OCI-LY7 (cell line): ENCODE data around the gene LYPD8. TPM values are rescaled to one million over a fixed set of nuclear protein-coding genes. Genes with fewer than 3 reads are reported as not detected.

Source experiments
- BruUV-seq: library from RNA; stranded (reverse); fragments of 400-500 nt; replicated peaks from 2 replicates; lab custom pipeline; 2021; lab: Mats Ljungman, UMichigan
- CTCF ChIA-PET: fragments of 300-600 bp; sonication (Branson Sonifier 250); formaldehyde crosslinking; loops from one replicate; lab custom pipeline; 2022; ENCODE audit warnings: antibody characterized with exemption; ENCODE audit not compliant: unreplicated experiment; lab: Charles Lee
- POLR2A ChIA-PET: fragments of 300-600 bp; sonication (Branson Sonifier 250); formaldehyde crosslinking; loops from one replicate; lab custom pipeline; 2022; ENCODE audit warnings: antibody characterized with exemption; lab: Charles Lee
- DNase-seq: peaks from one replicate; pipeline ENCODE4 v3.0.0-alpha.2; 2015; ENCODE audit warnings: low spot score
- H2AFZ ChIP-seq: fragments of 200-600 bp; sonication (generic), shearing (Covaris generic); 2 replicates; pipeline ENCODE4 v1.6.1; 2014; ENCODE audit warnings: mild to moderate bottlenecking, antibody characterized with exemption, low read length, moderate library complexity
- H3K27ac ChIP-seq: fragments of 200-600 bp; sonication (generic); 2 replicates; pipeline ENCODE4 v1.5.1; 2014; ENCODE audit warnings: mixed run types, low read depth, mild to moderate bottlenecking, moderate library complexity, low read length, inconsistent platforms; ENCODE audit not compliant: poor library complexity, severe bottlenecking
- H3K36me3 ChIP-seq: fragments of 200-600 bp; sonication (generic); 2 replicates; pipeline ENCODE4 v1.6.1; 2014; ENCODE audit warnings: mild to moderate bottlenecking, antibody characterized with exemption, low read length, moderate library complexity, mixed read lengths; ENCODE audit not compliant: insufficient read depth
- H3K4me1 ChIP-seq: fragments of 200-600 bp; sonication (generic); 2 replicates; pipeline ENCODE4 v1.5.1; 2014; ENCODE audit warnings: mild to moderate bottlenecking, low read length; ENCODE audit not compliant: insufficient read depth, poor library complexity, severe bottlenecking
- H3K4me2 ChIP-seq: fragments of 200-600 bp; sonication (generic); 2 replicates; pipeline ENCODE4 v1.6.1; 2014; ENCODE audit warnings: mild to moderate bottlenecking, low read length
- H3K4me3 ChIP-seq: fragments of 200-600 bp; sonication (generic); 2 replicates; pipeline ENCODE4 v1.5.1; 2014; ENCODE audit warnings: mild to moderate bottlenecking, low read depth, low read length; ENCODE audit not compliant: poor library complexity, severe bottlenecking
- H3K79me2 ChIP-seq: fragments of 200-600 bp; sonication (generic); 2 replicates; pipeline ENCODE4 v1.6.1; 2016; ENCODE audit warnings: low read depth, mild to moderate bottlenecking, low read length, moderate library complexity, mixed read lengths; ENCODE audit not compliant: insufficient read depth
- H3K9me2 ChIP-seq: fragments of 200-600 bp; sonication (generic); 2 replicates; pipeline ENCODE4 v1.6.1; 2016; ENCODE audit warnings: mild to moderate bottlenecking, low read length, mixed read lengths; ENCODE audit not compliant: insufficient read depth
- H3K9me3 ChIP-seq: fragments of 200-600 bp; sonication (generic); 2 replicates; pipeline ENCODE4 v1.6.1; 2014; ENCODE audit warnings: mild to moderate bottlenecking, mixed run types, low read length, mixed read lengths
- H4K20me1 ChIP-seq: fragments of 200-600 bp; sonication (generic); 2 replicates; pipeline ENCODE4 v1.6.1; 2014; ENCODE audit warnings: mild to moderate bottlenecking, antibody characterized with exemption, low read length, moderate library complexity, mixed read lengths; ENCODE audit not compliant: insufficient read depth
- CTCF ChIP-seq: fragments of 200-600 bp; sonication (generic); conservative IDR thresholded peaks from 2 replicates; pipeline ENCODE4 v1.5.1; 2014; ENCODE audit warnings: mild to moderate bottlenecking, antibody characterized with exemption, low read length, moderate library complexity, mixed read lengths
- EZH2phosphoT487 ChIP-seq: fragments of 200-600 bp; sonication (generic); IDR thresholded peaks from 2 replicates; pipeline ENCODE4 v1.6.1; 2018; ENCODE audit warnings: low read depth, borderline replicate concordance, mild to moderate bottlenecking, mixed run types, antibody characterized with exemption, low read length, moderate library complexity, mixed read lengths
- intact Hi-C: fragments of 100-400 bp; cut with micrococcal nuclease; formaldehyde crosslinking; loops from one replicate; pipeline ENCODE4 v1.10.0; 2022; ENCODE audit not compliant: unreplicated experiment
- total RNA-seq, 2 experiments: library from RNA; depleted of rRNA in 1 of 2; stranded (reverse); fragments of >200 nt in 1 of 2; shearing (Covaris generic) in 1 of 2; gene quantifications; 2 replicates each; pipeline ENCODE4 v1.2.3, GENCODE V29; 2014 to 2022

LYPD8 gene
- total RNA-seq, 2 experiments from 2014 or later, result not detected

- ChIA-PET CTCF (no interaction called here), POLR2A (no interaction called here)
- no peak within 1 kb of the TSS for H3K27ac ChIP-seq
- no peaks in the 10 kb centered on the region for H3K9me3 ChIP-seq
- no peaks in the 10 kb centered on the region for H3K9me2 ChIP-seq
- TF ChIP-seq EZH2phosphoT487 (no peak), CTCF (no peak)
- no peak within 1 kb of the TSS for H3K4me3 ChIP-seq
- no peak within 1 kb of the TSS for H3K4me2 ChIP-seq
- BruUV-seq, result no TSS peak
- intact Hi-C loops, result loop anchor here (2.0 kb wide), 1 partner anchor 104 kb away; no protein-coding TSS in a partner anchor
- no peaks in the 10 kb centered on the region for H3K4me1 ChIP-seq
- no peaks in the 10 kb centered on the region for H3K36me3 ChIP-seq
- no peak for DNase-seq
- H3K79me2 ChIP-seq, result no peaks in the 10 kb centered on the region
- H4K20me1 ChIP-seq, result no peaks in the 10 kb centered on the region
- H2AFZ ChIP-seq, result no peak within 1 kb of the TSS
Measured at GRCh38 chr1:248702714-248703113, 52.8 kb downstream of the LYPD8 start, which contains the start of gene OR14I1. OR14I1 (minus strand) TSS chr1:248702766.

- DNase-seq, result no peak
- no peak for TF ChIP-seq EZH2phosphoT487
- TF ChIP-seq CTCF, result no peak
- CTCF ChIA-PET, result no interaction called here
Measured at GRCh38 chr1:248699099-248699498, 56.5 kb downstream of the LYPD8 start.

GRCh38 chr1:248697907-248698306, 57.7 kb downstream of the LYPD8 start:
- POLR2A ChIA-PET, result interaction anchor here (0.6 kb wide), 1 partner anchor 766 kb away, joined by 3 read pairs; no protein-coding TSS in a partner anchor

More at GRCh38 chr1:248699099-248699498, 56.5 kb downstream of the LYPD8 start:
- no peaks in the 10 kb centered on the region for H4K20me1 ChIP-seq
- intact Hi-C loops, result no loop called here
- BruUV-seq, result no TSS peak
- no peaks in the 10 kb centered on the region for H3K9me3 ChIP-seq
- H3K9me2 ChIP-seq, result no peaks in the 10 kb centered on the region
- POLR2A ChIA-PET, result interaction anchor here (1.2 kb wide), 1 partner anchor 107 kb away, joined by 3 read pairs; no protein-coding TSS in a partner anchor
- H3K36me3 ChIP-seq, result no peaks in the 10 kb centered on the region
- no peaks in the 10 kb centered on the region for H3K79me2 ChIP-seq
- no peak overlapping the region for H3K27ac ChIP-seq
- H3K4me3 ChIP-seq, result no peak overlapping the region
- no peak overlapping the region for H3K4me2 ChIP-seq
- H3K4me1 ChIP-seq, result no peaks in the 10 kb centered on the region
- H2AFZ ChIP-seq, result no peak overlapping the region

More at GRCh38 chr1:248697907-248698306, 57.7 kb downstream of the LYPD8 start:
- no peak overlapping the region for H3K4me2 ChIP-seq
- TF ChIP-seq EZH2phosphoT487 (no peak), CTCF (0 out of 2 replicates have a peak, but pooled peaks have one; percentile 18)
- H3K9me2 ChIP-seq, result no peaks in the 10 kb centered on the region
- H4K20me1 ChIP-seq, result no peaks in the 10 kb centered on the region
- H3K4me3 ChIP-seq, result no peak overlapping the region
- H3K27ac ChIP-seq, result no peak overlapping the region
- no peaks in the 10 kb centered on the region for H3K9me3 ChIP-seq
- no peaks in the 10 kb centered on the region for H3K36me3 ChIP-seq
- no peak for DNase-seq
- H3K4me1 ChIP-seq, result no peaks in the 10 kb centered on the region
- no peaks in the 10 kb centered on the region for H3K79me2 ChIP-seq
- intact Hi-C loops, result loop anchor here (2.0 kb wide), 1 partner anchor 107 kb away; no protein-coding TSS in a partner anchor
- BruUV-seq, result no TSS peak
- no peak overlapping the region for H2AFZ ChIP-seq
- CTCF ChIA-PET, result interaction anchor here (0.8 kb wide), 1 partner anchor 51 kb away, joined by 3 read pairs; no protein-coding TSS in a partner anchor
